Natural killer cell (primary cell): ENCODE results near the gene MINAR2. TPM values are rescaled to one million over a fixed set of nuclear protein-coding genes. Genes with fewer than 3 reads are reported as not detected.
A peak's percentile ranks its signal among the peaks of the same experiment; 100 is the strongest.

Experiments
- ATAC-seq, 3 donors: fragments of 150-1000 bp in 2 of 3; fragments of 200-7000 bp in 1 of 3; cut with Tn5 transposase; 1 replicate in 1 of 3; 2 replicates in 2 of 3; pipeline ENCODE4 v1.10.0; 2021; ENCODE audit warnings: mild to moderate bottlenecking in 2 of 3, moderate library complexity in 2 of 3
- DNase-seq, 2 donors: peaks; one replicate each; pipeline versions ENCODE4 v3.0.0 to v3.0.0-alpha.2; 2013 to 2021; ENCODE audit warnings: mixed read lengths in 1 of 2
- H3K27ac ChIP-seq: one replicate; pipeline ENCODE4 v1.5.1; 2013; ENCODE audit warnings: mild to moderate bottlenecking, low read length
- H3K27me3 ChIP-seq: one replicate; pipeline ENCODE4 v1.6.1; 2013; ENCODE audit warnings: low read length; ENCODE audit not compliant: control insufficient read depth, insufficient read depth
- H3K36me3 ChIP-seq: one replicate; pipeline ENCODE4 v1.6.1; 2013; ENCODE audit warnings: low read length; ENCODE audit not compliant: control insufficient read depth, insufficient read depth
- H3K4me1 ChIP-seq: one replicate; pipeline ENCODE4 v1.6.1; 2013; ENCODE audit warnings: low read length; ENCODE audit not compliant: control insufficient read depth, insufficient read depth
- H3K4me3 ChIP-seq: one replicate; pipeline ENCODE4 v1.5.1; 2013; ENCODE audit warnings: low read length
- H3K9me3 ChIP-seq: one replicate; pipeline ENCODE4 v1.6.1; 2013; ENCODE audit warnings: low read length; ENCODE audit not compliant: control insufficient read depth, insufficient read depth
- H3K27ac Mint-ChIP-seq, 2 donors: one replicate each; pipeline ENCODE4 v1.8.0; 2022; ENCODE audit warnings: mild to moderate bottlenecking in 2 of 2, mixed read lengths in 2 of 2, moderate library complexity in 1 of 2
- H3K27me3 Mint-ChIP-seq, 2 donors: one replicate each; pipeline ENCODE4 v1.8.0; 2022; ENCODE audit warnings: low read depth in 2 of 2, mixed read lengths in 2 of 2
- H3K36me3 Mint-ChIP-seq: one replicate; pipeline ENCODE4 v1.8.0; 2022; ENCODE audit warnings: mixed read lengths
- H3K4me1 Mint-ChIP-seq, 2 donors: one replicate each; pipeline ENCODE4 v1.8.0; 2022; ENCODE audit warnings: mixed read lengths in 2 of 2
- H3K4me3 Mint-ChIP-seq: one replicate; pipeline ENCODE4 v1.8.0; 2022; ENCODE audit warnings: mild to moderate bottlenecking, moderate library complexity, mixed read lengths
- H3K9me3 Mint-ChIP-seq, 2 donors: one replicate each; pipeline ENCODE4 v1.8.0; 2022; ENCODE audit warnings: mixed read lengths in 2 of 2
- CTCF ChIP-seq: fragments of 200-600 bp; IDR thresholded peaks from one replicate; pipeline ENCODE4 v1.8.0; 2022; ENCODE audit warnings: antibody characterized with exemption
- WGBS: methylation state at CpG from one replicate; pipeline ENCODE4 v1.1.7; 2013; ENCODE audit warnings: missing lambda C conversion rate; ENCODE audit not compliant: insufficient coverage; 5-methylcytosine and 5-hydroxymethylcytosine counted together
- intact Hi-C: fragments of 100-400 bp; cut with micrococcal nuclease; formaldehyde crosslinking; loops from one replicate; pipeline ENCODE4 v1.14.2; 2022
- total RNA-seq, 4 donors: library from RNA; stranded (reverse); fragments of 120-200 nt in 1 of 4; gene quantifications; one replicate each; pipeline versions ENCODE4 v1.2.3 to v1.2.4, GENCODE V29; 2013 to 2022

The MINAR2 gene
- total RNA-seq, 3 donors from 2014 or later (not counting 1 experiment from before 2014, with no cell fraction given): not detected

- TF ChIP-seq CTCF: no peak
- H3K9me3 ChIP-seq: no peaks in the 10 kb centered on the region
- Mint-ChIP-seq H3K27ac (no peak overlapping the region), H3K4me3 (no peak overlapping the region), H3K4me1 (no peaks in the 10 kb centered on the region), H3K9me3 (no peaks in the 10 kb centered on the region), H3K36me3 (no peaks in the 10 kb centered on the region), H3K27me3 (no peaks in the 10 kb centered on the region)
- H3K4me1 ChIP-seq: no peaks in the 10 kb centered on the region
- no peak overlapping the region for H3K27ac ChIP-seq
- H3K27me3 ChIP-seq: no peaks in the 10 kb centered on the region
- WGBS: 87% methylated on average over 4 of the region's 5 CpGs
- no peak overlapping the region for H3K4me3 ChIP-seq
- intact Hi-C loops: no loop called here
- ATAC-seq (no peak), DNase-seq (no peak)
- H3K36me3 ChIP-seq: no peaks in the 10 kb centered on the region
Observed at GRCh38 chr5:129770024-129770820, 22.3 kb downstream of the MINAR2 start.

GRCh38 chr5:129771058-129771838 is 23.4 kb downstream of the MINAR2 start:
- peak in 1 of 3 donors; percentile 35 for ATAC-seq
- H3K27ac Mint-ChIP-seq: no peak overlapping the region
- H3K4me3 Mint-ChIP-seq: no peak overlapping the region
- intact Hi-C loops: no loop called here
- Histone ChIP-seq H3K36me3 (no peaks in the 10 kb centered on the region), H3K4me3 (no peak overlapping the region), H3K9me3 (no peaks in the 10 kb centered on the region), H3K27ac (no peak overlapping the region), H3K27me3 (no peaks in the 10 kb centered on the region), H3K4me1 (no peaks in the 10 kb centered on the region)
- no peaks in the 10 kb centered on the region for H3K36me3 Mint-ChIP-seq
- H3K4me1 Mint-ChIP-seq: no peaks in the 10 kb centered on the region
- TF ChIP-seq CTCF: no peak
- no peaks in the 10 kb centered on the region for H3K9me3 Mint-ChIP-seq
- no peaks in the 10 kb centered on the region for H3K27me3 Mint-ChIP-seq
- WGBS: 46% methylated on average over 8 of the region's 9 CpGs
- peak in 1 of 2 donors; percentile 66 for DNase-seq

GRCh38 chr5:129773376-129773775 is 25.5 kb downstream of the MINAR2 start:
- H3K27ac Mint-ChIP-seq: no peak overlapping the region
- TF ChIP-seq CTCF: no peak
- ATAC-seq (no peak), DNase-seq (no peak)
- no peak overlapping the region for H3K4me3 ChIP-seq
- H3K27ac ChIP-seq: no peak overlapping the region
- H3K4me1 ChIP-seq: no peaks in the 10 kb centered on the region
- intact Hi-C loops: no loop called here
- no peaks in the 10 kb centered on the region for H3K27me3 ChIP-seq
- WGBS: 93% methylated on average over 5 of the region's 5 CpGs
- H3K4me1 Mint-ChIP-seq: no peaks in the 10 kb centered on the region
- no peaks in the 10 kb centered on the region for H3K9me3 ChIP-seq
- no peak overlapping the region for H3K4me3 Mint-ChIP-seq
- no peaks in the 10 kb centered on the region for H3K36me3 ChIP-seq
- no peaks in the 10 kb centered on the region for H3K36me3 Mint-ChIP-seq
- no peaks in the 10 kb centered on the region for H3K9me3 Mint-ChIP-seq
- no peaks in the 10 kb centered on the region for H3K27me3 Mint-ChIP-seq
